ENCODE data around the gene C16orf46.

C16orf46 gene

DNA sequence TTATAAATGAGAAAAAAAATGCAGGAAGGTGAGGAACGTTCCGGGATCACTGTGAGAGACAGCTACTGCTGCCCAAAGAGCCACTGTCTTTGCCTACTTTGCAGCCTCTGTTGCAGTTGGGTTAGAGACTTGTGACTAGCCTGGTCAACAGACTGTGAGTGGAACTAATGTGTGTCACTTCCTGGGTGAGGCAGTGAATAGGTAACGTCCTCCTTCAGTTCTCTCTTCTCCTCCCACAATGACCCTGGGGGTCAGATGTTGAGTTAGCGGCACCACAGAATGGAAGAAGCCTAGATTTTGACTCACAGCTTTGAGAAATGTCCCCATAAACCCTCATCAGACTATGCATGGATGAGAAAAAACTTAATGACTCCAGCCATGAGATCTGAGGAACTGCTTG lies 5.2 kb downstream of the C16orf46 start:
- H3K4me1 ChIP-seq (ENCODE audit: insufficient read depth, low read length, severe bottlenecking), result peaks cover 5% of the 10 kb centered on the region
- H3K27me3 ChIP-seq (ENCODE audit: insufficient read depth, low read length), result no peaks in the 10 kb centered on the region
- H3K9ac ChIP-seq (ENCODE audit: low read length), result no peak overlapping the region
- no peaks in the 10 kb centered on the region for H3K9me3 ChIP-seq (ENCODE audit: low read length)
- TF ChIP-seq, protein P1, sequence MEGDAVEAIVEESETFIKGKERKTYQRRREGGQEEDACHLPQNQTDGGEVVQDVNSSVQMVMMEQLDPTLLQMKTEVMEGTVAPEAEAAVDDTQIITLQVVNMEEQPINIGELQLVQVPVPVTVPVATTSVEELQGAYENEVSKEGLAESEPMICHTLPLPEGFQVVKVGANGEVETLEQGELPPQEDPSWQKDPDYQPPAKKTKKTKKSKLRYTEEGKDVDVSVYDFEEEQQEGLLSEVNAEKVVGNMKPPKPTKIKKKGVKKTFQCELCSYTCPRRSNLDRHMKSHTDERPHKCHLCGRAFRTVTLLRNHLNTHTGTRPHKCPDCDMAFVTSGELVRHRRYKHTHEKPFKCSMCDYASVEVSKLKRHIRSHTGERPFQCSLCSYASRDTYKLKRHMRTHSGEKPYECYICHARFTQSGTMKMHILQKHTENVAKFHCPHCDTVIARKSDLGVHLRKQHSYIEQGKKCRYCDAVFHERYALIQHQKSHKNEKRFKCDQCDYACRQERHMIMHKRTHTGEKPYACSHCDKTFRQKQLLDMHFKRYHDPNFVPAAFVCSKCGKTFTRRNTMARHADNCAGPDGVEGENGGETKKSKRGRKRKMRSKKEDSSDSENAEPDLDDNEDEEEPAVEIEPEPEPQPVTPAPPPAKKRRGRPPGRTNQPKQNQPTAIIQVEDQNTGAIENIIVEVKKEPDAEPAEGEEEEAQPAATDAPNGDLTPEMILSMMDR (IDR thresholded peaks at IDR 0.05; ENCODE audit: low read length), result no peak
- TF ChIP-seq EZH2 (IDR thresholded peaks at IDR 0.05; ENCODE audit: borderline replicate concordance, low read length), result no peak
- no peaks in the 10 kb centered on the region for H3K79me2 ChIP-seq (ENCODE audit: insufficient read depth, low read length)
- no peak overlapping the region for H3K27ac ChIP-seq (ENCODE audit: low read depth, low read length, poor library complexity, severe bottlenecking)
- no peak overlapping the region for H3K4me2 ChIP-seq (ENCODE audit: low read length)
- H2AFZ ChIP-seq (ENCODE audit: low read length), result no peak overlapping the region
- H3F3A ChIP-seq (ENCODE audit: insufficient read depth, low read length), result no peaks in the 10 kb centered on the region
- no peaks in the 10 kb centered on the region for H4K20me1 ChIP-seq (ENCODE audit: insufficient read depth, low read length)
- H3K36me3 ChIP-seq (ENCODE audit: insufficient read depth, low read length), result no peaks in the 10 kb centered on the region
- H3K4me3 ChIP-seq (ENCODE audit: low read depth, low read length, poor library complexity, severe bottlenecking), result no peak overlapping the region
- no peaks in the 10 kb centered on the region for H3K9me2 ChIP-seq (ENCODE audit: low read depth, low read length)

- H3K9me3 ChIP-seq (ENCODE audit: low read length), result no peaks in the 10 kb centered on the region
- TF ChIP-seq, protein P1 (IDR thresholded peaks at IDR 0.05; ENCODE audit: low read length), result no peak
- TF ChIP-seq EZH2 (IDR thresholded peaks at IDR 0.05; ENCODE audit: borderline replicate concordance, low read length), result no peak
- no peaks in the 10 kb centered on the region for H3F3A ChIP-seq (ENCODE audit: insufficient read depth, low read length)
- no peaks in the 10 kb centered on the region for H4K20me1 ChIP-seq (ENCODE audit: insufficient read depth, low read length)
- H3K79me2 ChIP-seq (ENCODE audit: insufficient read depth, low read length), result no peaks in the 10 kb centered on the region
- H3K4me2 ChIP-seq (ENCODE audit: low read length), result no peak overlapping the region
- no peak overlapping the region for H3K27ac ChIP-seq (ENCODE audit: low read depth, low read length, poor library complexity, severe bottlenecking)
- no peak overlapping the region for H3K4me3 ChIP-seq (ENCODE audit: low read depth, low read length, poor library complexity, severe bottlenecking)
- no peaks in the 10 kb centered on the region for H3K27me3 ChIP-seq (ENCODE audit: insufficient read depth, low read length)
- no peak overlapping the region for H2AFZ ChIP-seq (ENCODE audit: low read length)
- no peak overlapping the region for H3K9ac ChIP-seq (ENCODE audit: low read length)
- H3K4me1 ChIP-seq (ENCODE audit: insufficient read depth, low read length, severe bottlenecking), result peaks cover under 1% of the 10 kb centered on the region
- H3K9me2 ChIP-seq (ENCODE audit: low read depth, low read length), result no peaks in the 10 kb centered on the region
- H3K36me3 ChIP-seq (ENCODE audit: insufficient read depth, low read length), result no peaks in the 10 kb centered on the region
Measured at GRCh38 chr16:81070979-81071378, 6.1 kb downstream of the C16orf46 start.

- H3K4me1 ChIP-seq (ENCODE audit: insufficient read depth, low read length, severe bottlenecking), result no peaks in the 10 kb centered on the region
- H3K27ac ChIP-seq (ENCODE audit: low read depth, low read length, poor library complexity, severe bottlenecking), result no peak overlapping the region
- no peaks in the 10 kb centered on the region for H3K79me2 ChIP-seq (ENCODE audit: insufficient read depth, low read length)
- no peak overlapping the region for H3K4me2 ChIP-seq (ENCODE audit: low read length)
- no peak overlapping the region for H2AFZ ChIP-seq (ENCODE audit: low read length)
- no peaks in the 10 kb centered on the region for H3F3A ChIP-seq (ENCODE audit: insufficient read depth, low read length)
- no peak overlapping the region for H3K4me3 ChIP-seq (ENCODE audit: low read depth, low read length, poor library complexity, severe bottlenecking)
- TF ChIP-seq EZH2 (IDR thresholded peaks at IDR 0.05; ENCODE audit: borderline replicate concordance, low read length), result no peak
- TF ChIP-seq, protein P1 (IDR thresholded peaks at IDR 0.05; ENCODE audit: low read length), result no peak
- no peak overlapping the region for H3K9ac ChIP-seq (ENCODE audit: low read length)
- H3K9me2 ChIP-seq (ENCODE audit: low read depth, low read length), result no peaks in the 10 kb centered on the region
- no peaks in the 10 kb centered on the region for H3K36me3 ChIP-seq (ENCODE audit: insufficient read depth, low read length)
- H3K27me3 ChIP-seq (ENCODE audit: insufficient read depth, low read length), result no peaks in the 10 kb centered on the region
- no peaks in the 10 kb centered on the region for H3K9me3 ChIP-seq (ENCODE audit: low read length)
- H4K20me1 ChIP-seq (ENCODE audit: insufficient read depth, low read length), result no peaks in the 10 kb centered on the region
Measured at GRCh38 chr16:81069063-81069462, 8.0 kb downstream of the C16orf46 start.

Measured in OCI-LY1 (cell line).